Ishikawa (cell line): ENCODE results near the gene ERBB3.

Experiments used
- CEBPB ChIP-seq: IDR thresholded peaks from 2 replicates; pipeline ENCODE4 v1.6.1; 2012
- CREB1 ChIP-seq: IDR thresholded peaks from 2 replicates; pipeline ENCODE4 v1.6.1; 2012; ENCODE audit warnings: low read depth
- EGR1 ChIP-seq: IDR thresholded peaks from 2 replicates; pipeline ENCODE4 v1.6.1; 2012
- EP300 ChIP-seq: IDR thresholded peaks from 2 replicates; pipeline ENCODE4 v1.6.1; 2012; ENCODE audit warnings: borderline replicate concordance
- FOXM1 ChIP-seq: IDR thresholded peaks from 2 replicates; pipeline ENCODE4 v1.6.1; 2012; ENCODE audit warnings: low read depth, borderline replicate concordance
- MAX ChIP-seq: IDR thresholded peaks from 2 replicates; pipeline ENCODE4 v1.6.1; 2012
- NFIC ChIP-seq: IDR thresholded peaks from 2 replicates; pipeline ENCODE4 v1.6.1; 2012
- RAD21 ChIP-seq: IDR thresholded peaks from 2 replicates; pipeline ENCODE4 v1.6.1; 2012; ENCODE audit warnings: low read depth
- TAF1 ChIP-seq: IDR thresholded peaks from 2 replicates; pipeline ENCODE4 v1.6.1; 2012; ENCODE audit warnings: low read depth, mild to moderate bottlenecking
- TCF12 ChIP-seq: IDR thresholded peaks from 2 replicates; pipeline ENCODE4 v1.6.1; 2012; ENCODE audit warnings: low read depth
- YY1 ChIP-seq: IDR thresholded peaks from 2 replicates; pipeline ENCODE4 v1.6.1; 2012; ENCODE audit warnings: low read depth
- ZBTB7A ChIP-seq: IDR thresholded peaks from 2 replicates; pipeline ENCODE4 v1.6.1; 2012; ENCODE audit warnings: low read depth
- TF ChIP-seq, protein P1 (sequence below): IDR thresholded peaks from 2 replicates; pipeline ENCODE4 v1.6.1; 2012; ENCODE audit warnings: low read depth, mild to moderate bottlenecking
- TF ChIP-seq, protein P2 (sequence below): IDR thresholded peaks from 2 replicates; pipeline ENCODE4 v1.6.1; 2012

DNA sequence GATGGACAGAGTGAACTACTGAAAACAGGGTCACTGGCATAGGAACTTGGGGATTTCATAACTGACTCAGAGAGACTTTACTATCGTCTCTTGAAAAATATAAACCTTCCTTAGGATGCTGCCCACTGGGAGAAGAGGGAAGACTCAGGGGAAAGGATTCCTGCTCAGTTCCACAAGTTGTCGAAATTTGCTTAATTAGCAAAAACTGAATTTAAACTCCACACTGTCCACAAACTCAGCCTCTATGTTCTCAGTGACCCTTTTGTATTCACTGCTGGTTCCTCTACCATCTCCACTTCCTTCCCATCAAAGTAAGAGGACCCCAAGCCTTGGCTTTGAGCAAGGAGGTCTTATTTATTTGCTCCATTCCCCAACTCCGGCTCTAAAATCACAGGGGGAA is 65.3 kb downstream of the ERBB3 start:
- TF ChIP-seq TAF1, result no peak
- TF ChIP-seq FOXM1, result no peak
- TF ChIP-seq, protein P1, sequence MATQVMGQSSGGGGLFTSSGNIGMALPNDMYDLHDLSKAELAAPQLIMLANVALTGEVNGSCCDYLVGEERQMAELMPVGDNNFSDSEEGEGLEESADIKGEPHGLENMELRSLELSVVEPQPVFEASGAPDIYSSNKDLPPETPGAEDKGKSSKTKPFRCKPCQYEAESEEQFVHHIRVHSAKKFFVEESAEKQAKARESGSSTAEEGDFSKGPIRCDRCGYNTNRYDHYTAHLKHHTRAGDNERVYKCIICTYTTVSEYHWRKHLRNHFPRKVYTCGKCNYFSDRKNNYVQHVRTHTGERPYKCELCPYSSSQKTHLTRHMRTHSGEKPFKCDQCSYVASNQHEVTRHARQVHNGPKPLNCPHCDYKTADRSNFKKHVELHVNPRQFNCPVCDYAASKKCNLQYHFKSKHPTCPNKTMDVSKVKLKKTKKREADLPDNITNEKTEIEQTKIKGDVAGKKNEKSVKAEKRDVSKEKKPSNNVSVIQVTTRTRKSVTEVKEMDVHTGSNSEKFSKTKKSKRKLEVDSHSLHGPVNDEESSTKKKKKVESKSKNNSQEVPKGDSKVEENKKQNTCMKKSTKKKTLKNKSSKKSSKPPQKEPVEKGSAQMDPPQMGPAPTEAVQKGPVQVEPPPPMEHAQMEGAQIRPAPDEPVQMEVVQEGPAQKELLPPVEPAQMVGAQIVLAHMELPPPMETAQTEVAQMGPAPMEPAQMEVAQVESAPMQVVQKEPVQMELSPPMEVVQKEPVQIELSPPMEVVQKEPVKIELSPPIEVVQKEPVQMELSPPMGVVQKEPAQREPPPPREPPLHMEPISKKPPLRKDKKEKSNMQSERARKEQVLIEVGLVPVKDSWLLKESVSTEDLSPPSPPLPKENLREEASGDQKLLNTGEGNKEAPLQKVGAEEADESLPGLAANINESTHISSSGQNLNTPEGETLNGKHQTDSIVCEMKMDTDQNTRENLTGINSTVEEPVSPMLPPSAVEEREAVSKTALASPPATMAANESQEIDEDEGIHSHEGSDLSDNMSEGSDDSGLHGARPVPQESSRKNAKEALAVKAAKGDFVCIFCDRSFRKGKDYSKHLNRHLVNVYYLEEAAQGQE, result no peak
- TF ChIP-seq MAX, result no peak
- TF ChIP-seq RAD21, result no peak
- TF ChIP-seq NFIC, result no peak
- no peak for TF ChIP-seq EP300
- TF ChIP-seq EGR1, result no peak
- TF ChIP-seq ZBTB7A, result no peak
- TF ChIP-seq TCF12, result no peak
- TF ChIP-seq, protein P2, sequence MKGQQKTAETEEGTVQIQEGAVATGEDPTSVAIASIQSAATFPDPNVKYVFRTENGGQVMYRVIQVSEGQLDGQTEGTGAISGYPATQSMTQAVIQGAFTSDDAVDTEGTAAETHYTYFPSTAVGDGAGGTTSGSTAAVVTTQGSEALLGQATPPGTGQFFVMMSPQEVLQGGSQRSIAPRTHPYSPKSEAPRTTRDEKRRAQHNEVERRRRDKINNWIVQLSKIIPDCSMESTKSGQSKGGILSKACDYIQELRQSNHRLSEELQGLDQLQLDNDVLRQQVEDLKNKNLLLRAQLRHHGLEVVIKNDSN, result no peak
- no peak for TF ChIP-seq CREB1
- TF ChIP-seq YY1, result no peak
- TF ChIP-seq CEBPB, result no peak
